ENCODE results near the gene THOC5. TPM values are rescaled to one million over a fixed set of nuclear protein-coding genes. Genes with fewer than 3 reads are reported as not detected.

THOC5 gene
- total and polyA plus RNA-seq, 2 of the 4 experiments (the other 2 are of a cell fraction): 68.4 to 73.7 TPM

GRCh38 chr22:29458551-29458950 is 95.0 kb downstream of the THOC5 start:
- Histone ChIP-seq H3K4me1 (ENCODE audit: control insufficient read depth, insufficient read depth, low read length) (no peaks in the 10 kb centered on the region), H3K9me3 (ENCODE audit: control insufficient read depth, insufficient read depth, low read length) (no peaks in the 10 kb centered on the region), H3K23ac (ENCODE audit: low read depth, low read length) (no peak overlapping the region), H2AFZ (replicated peaks; ENCODE audit: low read length, poor library complexity) (no peak overlapping the region), H2BK15ac (ENCODE audit: low read depth, low read length) (no peak overlapping the region), H3K79me1 (ENCODE audit: low read depth in 1 of 2, low read length in 2 of 2) (no peaks in the 10 kb centered on the region), H3K18ac (ENCODE audit: low read depth, low read length) (no peak overlapping the region), H4K91ac (ENCODE audit: insufficient read depth, low read depth, low read length) (no peak overlapping the region), H2BK5ac (ENCODE audit: low read depth, low read length, poor library complexity, severe bottlenecking) (no peak overlapping the region), H2BK120ac (ENCODE audit: low read depth, low read length) (no peak overlapping the region), H3K27ac (ENCODE audit: insufficient read depth, low read length) (no peak overlapping the region), H3K4me3 (ENCODE audit: insufficient read depth, low read depth, low read length) (no peak overlapping the region), H2AK5ac (ENCODE audit: low read depth, low read length) (no peak overlapping the region), H3K14ac (replicated peaks; ENCODE audit: low read depth, low read length) (no peak overlapping the region), H3K27me3 (ENCODE audit: control insufficient read depth, insufficient read depth, low read length) (peaks cover 6% of the 10 kb centered on the region), H2AK9ac (replicated peaks; ENCODE audit: low read depth, low read length, poor library complexity) (no peak overlapping the region), H3K9me1 (ENCODE audit: insufficient read depth, low read length) (no peaks in the 10 kb centered on the region), H4K20me1 (ENCODE audit: insufficient read depth, low read length) (no peaks in the 10 kb centered on the region; the same call in 1 of the 2 replicates), H3K56ac (ENCODE audit: extremely low read depth, insufficient read depth, low read length) (no peak overlapping the region), H3K4me2 (ENCODE audit: low read depth, low read length) (no peak overlapping the region), H4K8ac (ENCODE audit: low read depth in 2 of 2, low read length in 2 of 2) (no peak overlapping the region), H3K9ac (ENCODE audit: low read depth, low read length) (no peak overlapping the region), H4K5ac (ENCODE audit: low read depth, low read length) (no peak overlapping the region), H2BK20ac (ENCODE audit: low read depth, low read length) (no peak overlapping the region), H3K4ac (ENCODE audit: low read depth, low read length) (no peak overlapping the region), H3K36me3 (ENCODE audit: control insufficient read depth, insufficient read depth, low read length) (no peaks in the 10 kb centered on the region)
- in situ Hi-C loops (cut with MboI; ENCODE audit: low sequenced_read_pairs): no loop called here
- ChIA-PET POLR2A (ENCODE audit: unreplicated experiment) (no interaction called here), CTCF (no interaction called here)
- TF ChIP-seq CEBPB (IDR thresholded peaks at IDR 0.05; ENCODE audit: low read depth, low read length): peak; percentile 75
- no peak for TF ChIP-seq MXI1 (IDR thresholded peaks at IDR 0.05; ENCODE audit: borderline replicate concordance, low read depth, low read length)
- ATAC-seq (ENCODE audit: low read depth) (no peak), DNase-seq (no peak)
- no TSS peak for BruUV-seq (replicated peaks)
- dilution Hi-C loops (cut with HindIII; ENCODE audit: low sequenced_read_pairs, unreplicated experiment): no loop called here
- intact Hi-C loops (cut with micrococcal nuclease): no loop called here
